Measurements from ENCODE around the gene MAD1L1.

The MAD1L1 gene

GRCh38 chr7:1948301-1948796 lies 284.4 kb downstream of the MAD1L1 start:
- Histone ChIP-seq H3K4me1 (ENCODE audit: control insufficient read depth, insufficient read depth, low read length) (no peaks in the 10 kb centered on the region), H3K9me3 (ENCODE audit: control insufficient read depth in 2 of 2, low read length in 2 of 2) (no peaks in the 10 kb centered on the region), H3K4me3 (ENCODE audit: low read length in 2 of 2) (no peak overlapping the region), H3K27me3 (ENCODE audit: control insufficient read depth in 1 of 2, insufficient read depth in 2 of 2, low read length in 2 of 2) (no peaks in the 10 kb centered on the region), H3K36me3 (ENCODE audit: control insufficient read depth in 2 of 2, insufficient read depth in 2 of 2, low read length in 2 of 2) (no peaks in the 10 kb centered on the region), H3K9ac (ENCODE audit: low read length in 2 of 2) (no peak overlapping the region), H3K27ac (ENCODE audit: low read length) (no peak overlapping the region)

GRCh38 chr7:1947586-1948217 lies 285.0 kb downstream of the MAD1L1 start:
- Histone ChIP-seq H3K9ac (ENCODE audit: low read length in 2 of 2) (no peak overlapping the region), H3K36me3 (ENCODE audit: control insufficient read depth in 2 of 2, insufficient read depth in 2 of 2, low read length in 2 of 2) (no peaks in the 10 kb centered on the region), H3K27ac (ENCODE audit: low read length) (no peak overlapping the region), H3K27me3 (ENCODE audit: control insufficient read depth in 1 of 2, insufficient read depth in 2 of 2, low read length in 2 of 2) (no peaks in the 10 kb centered on the region), H3K4me1 (ENCODE audit: control insufficient read depth, insufficient read depth, low read length) (no peaks in the 10 kb centered on the region), H3K4me3 (ENCODE audit: low read length in 2 of 2) (no peak overlapping the region), H3K9me3 (ENCODE audit: control insufficient read depth in 2 of 2, low read length in 2 of 2) (no peaks in the 10 kb centered on the region)

GRCh38 chr7:1946773-1947450 lies 285.8 kb downstream of the MAD1L1 start:
- H3K4me3 ChIP-seq (ENCODE audit: low read length in 2 of 2), result no peak overlapping the region
- no peaks in the 10 kb centered on the region for H3K4me1 ChIP-seq (ENCODE audit: control insufficient read depth, insufficient read depth, low read length)

GRCh38 chr7:1946025-1946772 lies 286.5 kb downstream of the MAD1L1 start:
- Histone ChIP-seq H3K27me3 (ENCODE audit: control insufficient read depth in 1 of 2, insufficient read depth in 2 of 2, low read length in 2 of 2) (no peaks in the 10 kb centered on the region), H3K27ac (ENCODE audit: low read length) (no peak overlapping the region), H3K9ac (ENCODE audit: low read length in 2 of 2) (no peak overlapping the region), H3K4me3 (ENCODE audit: low read length in 2 of 2) (no peak overlapping the region), H3K9me3 (ENCODE audit: control insufficient read depth in 2 of 2, low read length in 2 of 2) (no peaks in the 10 kb centered on the region), H3K4me1 (ENCODE audit: control insufficient read depth, insufficient read depth, low read length) (no peaks in the 10 kb centered on the region), H3K36me3 (ENCODE audit: control insufficient read depth in 2 of 2, insufficient read depth in 2 of 2, low read length in 2 of 2) (no peaks in the 10 kb centered on the region)

More at GRCh38 chr7:1946773-1947450, 285.8 kb downstream of the MAD1L1 start:
- Histone ChIP-seq H3K27me3 (ENCODE audit: control insufficient read depth in 1 of 2, insufficient read depth in 2 of 2, low read length in 2 of 2) (no peaks in the 10 kb centered on the region), H3K9me3 (ENCODE audit: control insufficient read depth in 2 of 2, low read length in 2 of 2) (no peaks in the 10 kb centered on the region), H3K9ac (ENCODE audit: low read length in 2 of 2) (no peak overlapping the region), H3K36me3 (ENCODE audit: control insufficient read depth in 2 of 2, insufficient read depth in 2 of 2, low read length in 2 of 2) (no peaks in the 10 kb centered on the region), H3K27ac (ENCODE audit: low read length) (no peak overlapping the region)

GRCh38 chr7:1945558-1945957 lies 287.2 kb downstream of the MAD1L1 start:
- Histone ChIP-seq H3K4me1 (ENCODE audit: control insufficient read depth, insufficient read depth, low read length) (peaks cover 4% of the 10 kb centered on the region), H3K27ac (ENCODE audit: low read length) (no peak overlapping the region)

GRCh38 chr7:1944619-1945210 lies 288.0 kb downstream of the MAD1L1 start:
- Histone ChIP-seq H3K4me1 (ENCODE audit: control insufficient read depth, insufficient read depth, low read length) (peaks cover 4% of the 10 kb centered on the region), H3K27me3 (ENCODE audit: control insufficient read depth in 1 of 2, insufficient read depth in 2 of 2, low read length in 2 of 2) (no peaks in the 10 kb centered on the region), H3K9ac (ENCODE audit: low read length in 2 of 2) (no peak overlapping the region), H3K4me3 (ENCODE audit: low read length in 2 of 2) (no peak overlapping the region), H3K9me3 (ENCODE audit: control insufficient read depth in 2 of 2, low read length in 2 of 2) (no peaks in the 10 kb centered on the region), H3K27ac (ENCODE audit: low read length) (no peak overlapping the region), H3K36me3 (ENCODE audit: control insufficient read depth in 2 of 2, insufficient read depth in 2 of 2, low read length in 2 of 2) (no peaks in the 10 kb centered on the region)

More at GRCh38 chr7:1945558-1945957, 287.2 kb downstream of the MAD1L1 start:
- H3K36me3 ChIP-seq (ENCODE audit: control insufficient read depth in 2 of 2, insufficient read depth in 2 of 2, low read length in 2 of 2), result no peaks in the 10 kb centered on the region
- no peak overlapping the region for H3K9ac ChIP-seq (ENCODE audit: low read length in 2 of 2)
- no peak overlapping the region for H3K4me3 ChIP-seq (ENCODE audit: low read length in 2 of 2)
- H3K9me3 ChIP-seq (ENCODE audit: control insufficient read depth in 2 of 2, low read length in 2 of 2), result no peaks in the 10 kb centered on the region
- no peaks in the 10 kb centered on the region for H3K27me3 ChIP-seq (ENCODE audit: control insufficient read depth in 1 of 2, insufficient read depth in 2 of 2, low read length in 2 of 2)

GRCh38 chr7:1943933-1944618 lies 288.7 kb downstream of the MAD1L1 start:
- H3K9ac ChIP-seq (ENCODE audit: low read length in 2 of 2), result no peak overlapping the region
- peaks cover 4% of the 10 kb centered on the region for H3K4me1 ChIP-seq (ENCODE audit: control insufficient read depth, insufficient read depth, low read length)
- H3K4me3 ChIP-seq (ENCODE audit: low read length in 2 of 2), result no peak overlapping the region
- no peaks in the 10 kb centered on the region for H3K9me3 ChIP-seq (ENCODE audit: control insufficient read depth in 2 of 2, low read length in 2 of 2)
- H3K36me3 ChIP-seq (ENCODE audit: control insufficient read depth in 2 of 2, insufficient read depth in 2 of 2, low read length in 2 of 2), result no peaks in the 10 kb centered on the region
- H3K27me3 ChIP-seq (ENCODE audit: control insufficient read depth in 1 of 2, insufficient read depth in 2 of 2, low read length in 2 of 2), result no peaks in the 10 kb centered on the region
- H3K27ac ChIP-seq (ENCODE audit: low read length), result no peak overlapping the region

GRCh38 chr7:1943326-1943725 lies 289.4 kb downstream of the MAD1L1 start:
- no peaks in the 10 kb centered on the region for H3K36me3 ChIP-seq (ENCODE audit: control insufficient read depth in 2 of 2, insufficient read depth in 2 of 2, low read length in 2 of 2)
- H3K27me3 ChIP-seq (ENCODE audit: control insufficient read depth in 1 of 2, insufficient read depth in 2 of 2, low read length in 2 of 2), result no peaks in the 10 kb centered on the region
- no peaks in the 10 kb centered on the region for H3K9me3 ChIP-seq (ENCODE audit: control insufficient read depth in 2 of 2, low read length in 2 of 2)
- no peak overlapping the region for H3K27ac ChIP-seq (ENCODE audit: low read length)
- H3K4me1 ChIP-seq (ENCODE audit: control insufficient read depth, insufficient read depth, low read length), result peaks cover 4% of the 10 kb centered on the region
- H3K4me3 ChIP-seq (ENCODE audit: low read length in 2 of 2), result no peak overlapping the region
- H3K9ac ChIP-seq (ENCODE audit: low read length in 2 of 2), result no peak overlapping the region

GRCh38 chr7:1942941-1943289 lies 289.8 kb downstream of the MAD1L1 start:
- Histone ChIP-seq H3K4me1 (ENCODE audit: control insufficient read depth, insufficient read depth, low read length) (peaks cover 4% of the 10 kb centered on the region), H3K36me3 (ENCODE audit: control insufficient read depth in 2 of 2, insufficient read depth in 2 of 2, low read length in 2 of 2) (no peaks in the 10 kb centered on the region), H3K27ac (ENCODE audit: low read length) (no peak overlapping the region)

GRCh38 chr7:1942243-1942940 lies 290.4 kb downstream of the MAD1L1 start:
- H3K4me1 ChIP-seq (ENCODE audit: control insufficient read depth, insufficient read depth, low read length), result peaks cover 4% of the 10 kb centered on the region

More at GRCh38 chr7:1942941-1943289, 289.8 kb downstream of the MAD1L1 start:
- Histone ChIP-seq H3K9ac (ENCODE audit: low read length in 2 of 2) (no peak overlapping the region), H3K4me3 (ENCODE audit: low read length in 2 of 2) (no peak overlapping the region), H3K9me3 (ENCODE audit: control insufficient read depth in 2 of 2, low read length in 2 of 2) (no peaks in the 10 kb centered on the region), H3K27me3 (ENCODE audit: control insufficient read depth in 1 of 2, insufficient read depth in 2 of 2, low read length in 2 of 2) (no peaks in the 10 kb centered on the region)

More at GRCh38 chr7:1942243-1942940, 290.4 kb downstream of the MAD1L1 start:
- Histone ChIP-seq H3K9me3 (ENCODE audit: control insufficient read depth in 2 of 2, low read length in 2 of 2) (no peaks in the 10 kb centered on the region), H3K4me3 (ENCODE audit: low read length in 2 of 2) (no peak overlapping the region), H3K27ac (ENCODE audit: low read length) (no peak overlapping the region), H3K27me3 (ENCODE audit: control insufficient read depth in 1 of 2, insufficient read depth in 2 of 2, low read length in 2 of 2) (no peaks in the 10 kb centered on the region), H3K9ac (ENCODE audit: low read length in 2 of 2) (no peak overlapping the region), H3K36me3 (ENCODE audit: control insufficient read depth in 2 of 2, insufficient read depth in 2 of 2, low read length in 2 of 2) (no peaks in the 10 kb centered on the region)
